Astrocyte of the spinal cord (primary cell): ENCODE results near the gene PPARG.

Experiments used
- DNase-seq: peaks from one replicate; pipeline ENCODE4 v3.0.0; 2011; ENCODE audit warnings: low read depth, low spot score
- H3K4me3 ChIP-seq: 2 replicates; pipeline ENCODE4 v1.5.1; 2011; ENCODE audit warnings: low read depth, mild to moderate bottlenecking, low read length, moderate library complexity
- CTCF ChIP-seq: IDR thresholded peaks from 2 replicates; pipeline ENCODE4 v1.5.1; 2012; ENCODE audit warnings: low read depth, mild to moderate bottlenecking, low read length, inconsistent platforms
- in situ Hi-C: cut with HindIII; loops from 2 replicates; pipeline ENCODE4 v1.10.0; 2017; ENCODE audit warnings: low sequenced_read_pairs

PPARG gene

GRCh38 chr3:12413721-12414255 lies 124.9 kb downstream of the PPARG start:
- no peak overlapping the region for H3K4me3 ChIP-seq
- no peak for TF ChIP-seq CTCF
- in situ Hi-C loops, result no loop called here
- no peak for DNase-seq

- H3K4me3 ChIP-seq, result no peak overlapping the region
- in situ Hi-C loops, result no loop called here
- no peak for DNase-seq
- TF ChIP-seq CTCF, result no peak
Observed at GRCh38 chr3:12415014-12415680, 126.3 kb downstream of the PPARG start.

- in situ Hi-C loops, result no loop called here
- no peak for DNase-seq
- no peak overlapping the region for H3K4me3 ChIP-seq
- no peak for TF ChIP-seq CTCF
Observed at GRCh38 chr3:12416731-12417130, 127.9 kb downstream of the PPARG start.

GRCh38 chr3:12420393-12420792 lies 131.5 kb downstream of the PPARG start:
- in situ Hi-C loops, result no loop called here
- no peak for DNase-seq
- no peak for TF ChIP-seq CTCF
- H3K4me3 ChIP-seq, result no peak overlapping the region

- H3K4me3 ChIP-seq, result no peak overlapping the region
- no peak for TF ChIP-seq CTCF
- in situ Hi-C loops, result no loop called here
- DNase-seq, result no peak
Observed at GRCh38 chr3:12421132-12421531, 132.3 kb downstream of the PPARG start.

GRCh38 chr3:12423131-12423530 lies 134.3 kb downstream of the PPARG start:
- no peak for DNase-seq
- in situ Hi-C loops, result no loop called here

More at GRCh38 chr3:12423131-12423530, 134.3 kb downstream of the PPARG start:
- no peak overlapping the region for H3K4me3 ChIP-seq
- TF ChIP-seq CTCF, result no peak
